Neural progenitor cell (in vitro differentiated cells): ENCODE data around the gene PTCD2. TPM values are rescaled to one million over a fixed set of nuclear protein-coding genes. Genes with fewer than 3 reads are reported as not detected.
"Not testable (repeated sequence)": the region's sequence is repeated elsewhere in the genome, so short reads cannot be mapped to it uniquely, and the experiment has no call there.

Source experiments
- DNase-seq: peaks from one replicate; pipeline ENCODE4 v3.0.0-alpha.2; 2016; ENCODE audit warnings: low spot score
- H2AFZ ChIP-seq: fragments of 200-600 bp; sonication (generic); replicated peaks from 2 replicates; pipeline ENCODE4 v1.6.1; 2016; ENCODE audit warnings: antibody characterized with exemption
- H3F3A ChIP-seq: fragments of 200-600 bp; sonication (generic); 2 replicates; pipeline ENCODE4 v1.6.1; 2016; ENCODE audit warnings: antibody characterized with exemption, low read depth
- H3K27ac ChIP-seq: fragments of 200-600 bp; sonication (generic); 2 replicates; pipeline ENCODE4 v1.5.1; 2016; ENCODE audit warnings: mild to moderate bottlenecking
- H3K27me3 ChIP-seq: fragments of 200-600 bp; sonication (generic); 2 replicates; pipeline ENCODE4 v1.6.1; 2016; ENCODE audit warnings: mild to moderate bottlenecking, moderate library complexity
- H3K36me3 ChIP-seq: fragments of 200-600 bp; sonication (generic); 2 replicates; pipeline ENCODE4 v1.5.1; 2016
- H3K4me1 ChIP-seq: fragments of 200-600 bp; sonication (generic); 2 replicates; pipeline ENCODE4 v1.6.1; 2016; ENCODE audit warnings: mixed run types
- H3K4me2 ChIP-seq: fragments of 200-600 bp; sonication (generic); 2 replicates; pipeline ENCODE4 v1.6.1; 2016
- H3K4me3 ChIP-seq: fragments of 200-600 bp; sonication (generic); 2 replicates; pipeline ENCODE4 v1.5.1; 2016
- H3K79me2 ChIP-seq: fragments of 200-600 bp; sonication (generic); 2 replicates; pipeline ENCODE4 v1.6.1; 2016; ENCODE audit warnings: low read depth
- H3K9ac ChIP-seq: fragments of 200-600 bp; sonication (generic); 2 replicates; pipeline ENCODE4 v1.6.1; 2016
- H3K9me3 ChIP-seq: fragments of 200-600 bp; sonication (generic); 2 replicates; pipeline ENCODE4 v1.5.1; 2016; ENCODE audit warnings: low read depth
- H4K20me1 ChIP-seq: fragments of 200-600 bp; sonication (generic); 2 replicates; pipeline ENCODE4 v1.6.1; 2016; ENCODE audit warnings: low read depth
- H3K27ac Mint-ChIP-seq: 3 replicates; pipeline ENCODE4 v1.8.0; 2021; ENCODE audit warnings: mixed read lengths
- H3K27me3 Mint-ChIP-seq: 2 replicates; pipeline ENCODE4 v1.8.0; 2022; ENCODE audit warnings: low read depth, mild to moderate bottlenecking, inconsistent platforms, moderate library complexity, mixed read lengths; ENCODE audit not compliant: insufficient read depth
- H3K36me3 Mint-ChIP-seq: 3 replicates; pipeline ENCODE4 v1.8.0; 2021; ENCODE audit warnings: mixed read lengths
- H3K4me1 Mint-ChIP-seq: 3 replicates; pipeline ENCODE4 v1.8.0; 2021; ENCODE audit warnings: mixed read lengths
- H3K4me3 Mint-ChIP-seq: 3 replicates; pipeline ENCODE4 v1.8.0; 2021; ENCODE audit warnings: mild to moderate bottlenecking, moderate library complexity, mixed read lengths
- H3K9me3 Mint-ChIP-seq: 3 replicates; pipeline ENCODE4 v1.8.0; 2020; ENCODE audit warnings: mixed read lengths
- CTCF ChIP-seq: fragments of 200-600 bp; sonication (generic); IDR thresholded peaks from 2 replicates; pipeline ENCODE4 v1.5.1; 2017; ENCODE audit warnings: antibody characterized with exemption, mild to moderate bottlenecking
- EZH2 ChIP-seq: fragments of 200-600 bp; sonication (generic); IDR thresholded peaks from 2 replicates; pipeline ENCODE4 v1.6.1; 2017; ENCODE audit warnings: antibody characterized with exemption, mild to moderate bottlenecking, moderate library complexity
- EZH2phosphoT487 ChIP-seq: fragments of 200-600 bp; sonication (generic); IDR thresholded peaks from 2 replicates; pipeline ENCODE4 v1.6.1; 2017; ENCODE audit warnings: antibody characterized with exemption
- total RNA-seq: library from RNA; depleted of rRNA; stranded (reverse); fragments of >200 nt; gene quantifications from 2 replicates; pipeline ENCODE4 v1.2.3, GENCODE V29; 2015; ENCODE audit warnings: low replicate concordance

PTCD2 gene
- total RNA-seq, 1 donor from 2014 or later = 13.7 TPM

- Mint-ChIP-seq H3K36me3 (peaks cover 15% of the 10 kb centered on the region), H3K27ac (no peak overlapping the region), H3K27me3 (peaks cover 10% of the 10 kb centered on the region), H3K9me3 (peaks cover 39% of the 10 kb centered on the region), H3K4me1 (peaks cover 16% of the 10 kb centered on the region), H3K4me3 (no peak overlapping the region)
- Histone ChIP-seq H3K4me1 (peaks cover 12% of the 10 kb centered on the region), H3K4me3 (no peak overlapping the region), H3K9ac (no peak overlapping the region), H3F3A (peaks cover 4% of the 10 kb centered on the region), H2AFZ (no peak overlapping the region), H3K27me3 (no peaks in the 10 kb centered on the region), H3K9me3 (peaks cover 3% of the 10 kb centered on the region), H4K20me1 (no peaks in the 10 kb centered on the region), H3K27ac (no peak overlapping the region), H3K79me2 (no peaks in the 10 kb centered on the region), H3K4me2 (no peak overlapping the region), H3K36me3 (no peaks in the 10 kb centered on the region)
- TF ChIP-seq EZH2phosphoT487 (no peak), CTCF (no peak), EZH2 (no peak)
- no peak for DNase-seq
These were observed 80.8 kb downstream of the PTCD2 start for GRCh38 chr5:72400950-72401349.

GRCh38 chr5:72402381-72402890 is 82.3 kb downstream of the PTCD2 start:
- peaks cover 12% of the 10 kb centered on the region for H3K4me1 ChIP-seq
- H3K9me3 ChIP-seq = peaks cover 3% of the 10 kb centered on the region
- H3F3A ChIP-seq = peaks cover 4% of the 10 kb centered on the region
- peaks cover 25% of the 10 kb centered on the region for H3K4me1 Mint-ChIP-seq
- H3K27me3 ChIP-seq = no peaks in the 10 kb centered on the region
- no peak overlapping the region for H3K4me2 ChIP-seq
- H3K9me3 Mint-ChIP-seq = peaks cover 43% of the 10 kb centered on the region
- H3K27ac ChIP-seq = no peak overlapping the region
- H4K20me1 ChIP-seq = no peaks in the 10 kb centered on the region
- peaks cover 10% of the 10 kb centered on the region for H3K27me3 Mint-ChIP-seq
- no peak overlapping the region for H3K9ac ChIP-seq
- no peak overlapping the region for H3K4me3 Mint-ChIP-seq
- H3K36me3 Mint-ChIP-seq = peaks cover 17% of the 10 kb centered on the region
- no peak for TF ChIP-seq EZH2phosphoT487
- no peak for TF ChIP-seq CTCF
- TF ChIP-seq EZH2 = no peak
- no peak for DNase-seq
- no peak overlapping the region for H3K27ac Mint-ChIP-seq
- H2AFZ ChIP-seq = no peak overlapping the region
- no peaks in the 10 kb centered on the region for H3K36me3 ChIP-seq
- H3K79me2 ChIP-seq = no peaks in the 10 kb centered on the region
- no peak overlapping the region for H3K4me3 ChIP-seq

GRCh38 chr5:72402959-72403628 is 82.9 kb downstream of the PTCD2 start:
- Histone ChIP-seq H3K9ac (no peak overlapping the region), H3K27me3 (no peaks in the 10 kb centered on the region), H3F3A (peaks cover 4% of the 10 kb centered on the region), H3K4me1 (peaks cover 12% of the 10 kb centered on the region), H3K4me3 (no peak overlapping the region), H3K9me3 (peaks cover 3% of the 10 kb centered on the region), H3K4me2 (no peak overlapping the region), H2AFZ (no peak overlapping the region), H3K36me3 (no peaks in the 10 kb centered on the region), H3K27ac (no peak overlapping the region), H3K79me2 (no peaks in the 10 kb centered on the region), H4K20me1 (no peaks in the 10 kb centered on the region)
- H3K4me1 Mint-ChIP-seq = peaks cover 28% of the 10 kb centered on the region
- no peak overlapping the region for H3K4me3 Mint-ChIP-seq
- TF ChIP-seq EZH2 (no peak), EZH2phosphoT487 (no peak), CTCF (peak; percentile 46)
- DNase-seq = no peak
- peaks cover 43% of the 10 kb centered on the region for H3K9me3 Mint-ChIP-seq
- H3K27me3 Mint-ChIP-seq = peaks cover 10% of the 10 kb centered on the region
- H3K27ac Mint-ChIP-seq = no peak overlapping the region
- peaks cover 17% of the 10 kb centered on the region for H3K36me3 Mint-ChIP-seq

- H3K36me3 ChIP-seq, H3K4me1 ChIP-seq, H3F3A ChIP-seq, H3K9me3 ChIP-seq, H3K27me3 ChIP-seq, H3K9ac ChIP-seq, H4K20me1 ChIP-seq, H3K4me3 Mint-ChIP-seq, H3K79me2 ChIP-seq, H3K27ac Mint-ChIP-seq, DNase-seq, H3K27me3 Mint-ChIP-seq, H2AFZ ChIP-seq, H3K27ac ChIP-seq, H3K4me3 ChIP-seq, H3K4me2 ChIP-seq: not testable (repeated sequence)
- H3K36me3 Mint-ChIP-seq = peaks cover 17% of the 10 kb centered on the region
- peaks cover 31% of the 10 kb centered on the region for H3K4me1 Mint-ChIP-seq
- peaks cover 41% of the 10 kb centered on the region for H3K9me3 Mint-ChIP-seq
These were observed 84.6 kb downstream of the PTCD2 start for GRCh38 chr5:72404771-72405170.
